C4-2B (cell line): ENCODE results near the gene CXADR.

Experiments
- ZFX ChIP-seq: fragments of 450-650 bp; IDR thresholded peaks from 2 replicates; pipeline ENCODE4 v1.6.1; 2017
- TF ChIP-seq, protein P1 (sequence below): fragments of 450-650 bp; conservative IDR thresholded peaks from 2 replicates; pipeline ENCODE4 v1.5.1; 2017; ENCODE audit warnings: mild to moderate bottlenecking

DNA sequence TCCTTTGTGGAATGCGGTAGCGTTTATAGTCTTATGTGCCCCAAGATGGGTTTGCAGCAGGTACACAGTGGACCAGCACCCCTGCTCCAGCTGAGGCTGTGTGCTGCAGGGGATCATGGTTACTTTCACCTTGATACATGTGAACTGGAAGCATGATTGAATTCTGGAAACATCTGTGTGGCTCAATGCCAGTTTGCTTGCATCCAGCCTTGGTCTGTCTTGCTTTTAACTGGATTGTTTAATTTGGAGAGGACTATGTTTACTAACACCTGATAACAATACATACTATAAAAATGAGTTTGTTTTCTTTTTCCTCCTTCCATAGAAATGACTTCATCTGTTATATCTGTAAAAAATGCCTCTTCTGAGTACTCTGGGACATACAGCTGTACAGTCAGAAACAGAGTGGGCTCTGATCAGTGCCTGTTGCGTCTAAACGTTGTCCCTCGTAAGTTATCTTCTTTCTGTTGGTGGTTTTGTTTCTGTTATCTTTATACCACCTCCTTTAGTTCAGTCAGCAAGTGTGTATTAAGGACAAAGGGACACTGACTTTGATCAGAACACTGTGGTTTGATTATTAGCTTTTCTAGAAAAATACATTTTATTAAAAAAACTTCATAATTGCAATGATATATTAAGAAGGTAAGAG is 47.7 kb downstream of the CXADR start:
- TF ChIP-seq, protein P1, sequence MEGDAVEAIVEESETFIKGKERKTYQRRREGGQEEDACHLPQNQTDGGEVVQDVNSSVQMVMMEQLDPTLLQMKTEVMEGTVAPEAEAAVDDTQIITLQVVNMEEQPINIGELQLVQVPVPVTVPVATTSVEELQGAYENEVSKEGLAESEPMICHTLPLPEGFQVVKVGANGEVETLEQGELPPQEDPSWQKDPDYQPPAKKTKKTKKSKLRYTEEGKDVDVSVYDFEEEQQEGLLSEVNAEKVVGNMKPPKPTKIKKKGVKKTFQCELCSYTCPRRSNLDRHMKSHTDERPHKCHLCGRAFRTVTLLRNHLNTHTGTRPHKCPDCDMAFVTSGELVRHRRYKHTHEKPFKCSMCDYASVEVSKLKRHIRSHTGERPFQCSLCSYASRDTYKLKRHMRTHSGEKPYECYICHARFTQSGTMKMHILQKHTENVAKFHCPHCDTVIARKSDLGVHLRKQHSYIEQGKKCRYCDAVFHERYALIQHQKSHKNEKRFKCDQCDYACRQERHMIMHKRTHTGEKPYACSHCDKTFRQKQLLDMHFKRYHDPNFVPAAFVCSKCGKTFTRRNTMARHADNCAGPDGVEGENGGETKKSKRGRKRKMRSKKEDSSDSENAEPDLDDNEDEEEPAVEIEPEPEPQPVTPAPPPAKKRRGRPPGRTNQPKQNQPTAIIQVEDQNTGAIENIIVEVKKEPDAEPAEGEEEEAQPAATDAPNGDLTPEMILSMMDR, result no peak
- no peak for TF ChIP-seq ZFX
